Measurements from ENCODE around the gene MEG3. TPM values are rescaled to one million over a fixed set of nuclear protein-coding genes. Genes with fewer than 3 reads are reported as not detected.

The MEG3 gene
- total and polyA plus RNA-seq, 2 of the 4 experiments (the other 2 are of a cell fraction), result 31.5 to 556 TPM

DNA sequence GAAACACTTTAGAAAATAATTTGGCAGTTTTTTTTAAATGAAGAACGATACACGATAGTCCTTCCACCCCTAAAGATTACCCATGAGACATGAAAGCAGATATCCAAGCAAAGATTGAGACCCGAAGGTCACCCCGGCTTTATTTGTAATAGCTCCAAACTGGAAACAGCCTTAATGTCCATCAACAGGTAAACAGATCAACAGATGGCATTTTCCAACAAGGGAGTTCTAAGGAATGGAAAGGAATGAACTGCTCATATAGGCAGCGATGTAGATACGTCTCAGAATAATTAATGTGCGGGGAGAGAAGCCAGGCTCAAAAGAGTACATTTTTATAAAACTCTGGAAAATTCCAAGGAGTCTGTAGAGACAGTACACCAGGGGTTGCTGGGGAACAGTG lies 23.7 kb upstream of the MEG3 start:
- ChIA-PET CTCF (no interaction called here), POLR2A (ENCODE audit: unreplicated experiment) (no interaction called here)
- no peak overlapping the region for H2AK5ac ChIP-seq (ENCODE audit: low read depth, low read length)
- peaks cover 43% of the 10 kb centered on the region for H3K27me3 ChIP-seq (ENCODE audit: control insufficient read depth, insufficient read depth, low read length)
- no peak overlapping the region for H3K4me3 ChIP-seq (ENCODE audit: insufficient read depth, low read depth, low read length)
- H2AK9ac ChIP-seq (replicated peaks; ENCODE audit: low read depth, low read length, poor library complexity), result no peak overlapping the region
- intact Hi-C loops (cut with micrococcal nuclease) (no loop called here), dilution Hi-C loops (cut with HindIII; ENCODE audit: low sequenced_read_pairs, unreplicated experiment) (no loop called here), in situ Hi-C loops (cut with MboI; ENCODE audit: low sequenced_read_pairs) (no loop called here)
- no peaks in the 10 kb centered on the region for H3K9me3 ChIP-seq (ENCODE audit: control insufficient read depth, insufficient read depth, low read length)
- no peak overlapping the region for H2BK120ac ChIP-seq (ENCODE audit: low read depth, low read length)
- TF ChIP-seq, protein P1, sequence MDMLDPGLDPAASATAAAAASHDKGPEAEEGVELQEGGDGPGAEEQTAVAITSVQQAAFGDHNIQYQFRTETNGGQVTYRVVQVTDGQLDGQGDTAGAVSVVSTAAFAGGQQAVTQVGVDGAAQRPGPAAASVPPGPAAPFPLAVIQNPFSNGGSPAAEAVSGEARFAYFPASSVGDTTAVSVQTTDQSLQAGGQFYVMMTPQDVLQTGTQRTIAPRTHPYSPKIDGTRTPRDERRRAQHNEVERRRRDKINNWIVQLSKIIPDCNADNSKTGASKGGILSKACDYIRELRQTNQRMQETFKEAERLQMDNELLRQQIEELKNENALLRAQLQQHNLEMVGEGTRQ (IDR thresholded peaks at IDR 0.05; ENCODE audit: low read depth, low read length), result no peak
- no peak for TF ChIP-seq NFE2L2 (IDR thresholded peaks at IDR 0.05; ENCODE audit: low read depth, low read length)
- TF ChIP-seq, protein P2, sequence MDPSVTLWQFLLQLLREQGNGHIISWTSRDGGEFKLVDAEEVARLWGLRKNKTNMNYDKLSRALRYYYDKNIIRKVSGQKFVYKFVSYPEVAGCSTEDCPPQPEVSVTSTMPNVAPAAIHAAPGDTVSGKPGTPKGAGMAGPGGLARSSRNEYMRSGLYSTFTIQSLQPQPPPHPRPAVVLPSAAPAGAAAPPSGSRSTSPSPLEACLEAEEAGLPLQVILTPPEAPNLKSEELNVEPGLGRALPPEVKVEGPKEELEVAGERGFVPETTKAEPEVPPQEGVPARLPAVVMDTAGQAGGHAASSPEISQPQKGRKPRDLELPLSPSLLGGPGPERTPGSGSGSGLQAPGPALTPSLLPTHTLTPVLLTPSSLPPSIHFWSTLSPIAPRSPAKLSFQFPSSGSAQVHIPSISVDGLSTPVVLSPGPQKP (IDR thresholded peaks at IDR 0.05; ENCODE audit: borderline replicate concordance, low read depth, low read length), result no peak
- TF ChIP-seq RFX5 (IDR thresholded peaks at IDR 0.05; ENCODE audit: low read depth, low read length), result no peak
- TF ChIP-seq SMC3 (IDR thresholded peaks at IDR 0.05; ENCODE audit: low read depth, low read length), result no peak
- TF ChIP-seq, protein P3, sequence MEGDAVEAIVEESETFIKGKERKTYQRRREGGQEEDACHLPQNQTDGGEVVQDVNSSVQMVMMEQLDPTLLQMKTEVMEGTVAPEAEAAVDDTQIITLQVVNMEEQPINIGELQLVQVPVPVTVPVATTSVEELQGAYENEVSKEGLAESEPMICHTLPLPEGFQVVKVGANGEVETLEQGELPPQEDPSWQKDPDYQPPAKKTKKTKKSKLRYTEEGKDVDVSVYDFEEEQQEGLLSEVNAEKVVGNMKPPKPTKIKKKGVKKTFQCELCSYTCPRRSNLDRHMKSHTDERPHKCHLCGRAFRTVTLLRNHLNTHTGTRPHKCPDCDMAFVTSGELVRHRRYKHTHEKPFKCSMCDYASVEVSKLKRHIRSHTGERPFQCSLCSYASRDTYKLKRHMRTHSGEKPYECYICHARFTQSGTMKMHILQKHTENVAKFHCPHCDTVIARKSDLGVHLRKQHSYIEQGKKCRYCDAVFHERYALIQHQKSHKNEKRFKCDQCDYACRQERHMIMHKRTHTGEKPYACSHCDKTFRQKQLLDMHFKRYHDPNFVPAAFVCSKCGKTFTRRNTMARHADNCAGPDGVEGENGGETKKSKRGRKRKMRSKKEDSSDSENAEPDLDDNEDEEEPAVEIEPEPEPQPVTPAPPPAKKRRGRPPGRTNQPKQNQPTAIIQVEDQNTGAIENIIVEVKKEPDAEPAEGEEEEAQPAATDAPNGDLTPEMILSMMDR (conservative IDR thresholded peaks at IDR 0.05; ENCODE audit: low read depth, low read length), result no peak
- no peak for ATAC-seq (ENCODE audit: low read depth)
- no peaks in the 10 kb centered on the region for H3K79me1 ChIP-seq (ENCODE audit: low read depth in 1 of 2, low read length in 2 of 2)
- H4K91ac ChIP-seq (ENCODE audit: insufficient read depth, low read depth, low read length), result no peak overlapping the region
- BruUV-seq (replicated peaks), result no TSS peak
- no peak for DNase-seq
- H3K14ac ChIP-seq (replicated peaks; ENCODE audit: low read depth, low read length), result no peak overlapping the region
- no peaks in the 10 kb centered on the region for H3K4me1 ChIP-seq (ENCODE audit: control insufficient read depth, insufficient read depth, low read length)
- H3K4me2 ChIP-seq (ENCODE audit: low read depth, low read length), result no peak overlapping the region
- no peak overlapping the region for H3K9ac ChIP-seq (ENCODE audit: low read depth, low read length)
- H3K36me3 ChIP-seq (ENCODE audit: control insufficient read depth, insufficient read depth, low read length), result no peaks in the 10 kb centered on the region
- no peak overlapping the region for H2AFZ ChIP-seq (replicated peaks; ENCODE audit: low read length, poor library complexity)
- H2BK15ac ChIP-seq (ENCODE audit: low read depth, low read length), result no peak overlapping the region
- WGBS, 2 experiments (ENCODE audit: extremely low coverage in 2 of 2, insufficient read length in 1 of 2), result 100% methylated on average over 2 of the region's 7 CpGs; no CpG with 5 or more reads in 1 of the 2 experiments
- H4K5ac ChIP-seq (ENCODE audit: low read depth, low read length), result no peak overlapping the region
- no peaks in the 10 kb centered on the region for H3K9me1 ChIP-seq (ENCODE audit: insufficient read depth, low read length)
- H4K8ac ChIP-seq (ENCODE audit: low read depth in 2 of 2, low read length in 2 of 2), result no peak overlapping the region
- H3K27ac ChIP-seq (ENCODE audit: insufficient read depth, low read length), result no peak overlapping the region
- H2BK20ac ChIP-seq (ENCODE audit: low read depth, low read length), result no peak overlapping the region
- no peak overlapping the region for H3K4ac ChIP-seq (ENCODE audit: low read depth, low read length)
- H3K18ac ChIP-seq (ENCODE audit: low read depth, low read length), result no peak overlapping the region
- no peak overlapping the region for H3K23ac ChIP-seq (ENCODE audit: low read depth, low read length)
- H2BK5ac ChIP-seq (ENCODE audit: low read depth, low read length, poor library complexity, severe bottlenecking), result no peak overlapping the region
- no peaks in the 10 kb centered on the region for H4K20me1 ChIP-seq (ENCODE audit: insufficient read depth, low read length)
- no peak overlapping the region for H3K56ac ChIP-seq (ENCODE audit: extremely low read depth, insufficient read depth, low read length)
